Measurements from ENCODE around the gene STARD10.

STARD10 gene

GRCh38 chr11:72719144-72719543 lies 74.7 kb downstream of the STARD10 start:
- Histone ChIP-seq H3K4me3 (ENCODE audit: insufficient read depth, low read depth, low read length) (no peak overlapping the region), H3K4me1 (ENCODE audit: control insufficient read depth, insufficient read depth, low read length) (peaks cover 15% of the 10 kb centered on the region), H3K36me3 (ENCODE audit: control insufficient read depth, insufficient read depth, low read length) (no peaks in the 10 kb centered on the region), H3K27me3 (ENCODE audit: control insufficient read depth, insufficient read depth, low read length, poor library complexity, severe bottlenecking) (no peaks in the 10 kb centered on the region), H3K9me3 (ENCODE audit: control insufficient read depth, low read length) (no peaks in the 10 kb centered on the region), H3K27ac (ENCODE audit: insufficient read depth, low read depth, low read length, poor library complexity, severe bottlenecking) (no peak overlapping the region)
- 93 to 96% methylated on average over 2 of the region's 2 CpGs for WGBS, 2 experiments

GRCh38 chr11:72718101-72718501 lies 75.7 kb downstream of the STARD10 start:
- Histone ChIP-seq H3K27me3 (ENCODE audit: control insufficient read depth, insufficient read depth, low read length, poor library complexity, severe bottlenecking) (no peaks in the 10 kb centered on the region), H3K4me1 (ENCODE audit: control insufficient read depth, insufficient read depth, low read length) (peaks cover 23% of the 10 kb centered on the region), H3K4me3 (ENCODE audit: insufficient read depth, low read depth, low read length) (no peak overlapping the region), H3K27ac (ENCODE audit: insufficient read depth, low read depth, low read length, poor library complexity, severe bottlenecking) (no peak overlapping the region), H3K36me3 (ENCODE audit: control insufficient read depth, insufficient read depth, low read length) (no peaks in the 10 kb centered on the region), H3K9me3 (ENCODE audit: control insufficient read depth, low read length) (no peaks in the 10 kb centered on the region)
- 91 to 93% methylated on average over 9 of the region's 9 CpGs for WGBS, 2 experiments

GRCh38 chr11:72716788-72717435 lies 76.9 kb downstream of the STARD10 start:
- Histone ChIP-seq H3K27ac (ENCODE audit: insufficient read depth, low read depth, low read length, poor library complexity, severe bottlenecking) (peak overlapping the region; percentile 39), H3K4me3 (ENCODE audit: insufficient read depth, low read depth, low read length) (no peak overlapping the region), H3K4me1 (ENCODE audit: control insufficient read depth, insufficient read depth, low read length) (peaks cover 28% of the 10 kb centered on the region), H3K27me3 (ENCODE audit: control insufficient read depth, insufficient read depth, low read length, poor library complexity, severe bottlenecking) (no peaks in the 10 kb centered on the region), H3K36me3 (ENCODE audit: control insufficient read depth, insufficient read depth, low read length) (no peaks in the 10 kb centered on the region), H3K9me3 (ENCODE audit: control insufficient read depth, low read length) (no peaks in the 10 kb centered on the region)
- WGBS, 2 experiments, result 90 to 91% methylated on average over 14 of the region's 14 CpGs

GRCh38 chr11:72716290-72716689 lies 77.6 kb downstream of the STARD10 start:
- Histone ChIP-seq H3K9me3 (ENCODE audit: control insufficient read depth, low read length) (no peaks in the 10 kb centered on the region), H3K36me3 (ENCODE audit: control insufficient read depth, insufficient read depth, low read length) (no peaks in the 10 kb centered on the region), H3K4me3 (ENCODE audit: insufficient read depth, low read depth, low read length) (no peak overlapping the region), H3K27ac (ENCODE audit: insufficient read depth, low read depth, low read length, poor library complexity, severe bottlenecking) (peak overlapping the region; percentile 39), H3K4me1 (ENCODE audit: control insufficient read depth, insufficient read depth, low read length) (peaks cover 29% of the 10 kb centered on the region), H3K27me3 (ENCODE audit: control insufficient read depth, insufficient read depth, low read length, poor library complexity, severe bottlenecking) (no peaks in the 10 kb centered on the region)
- 85 to 88% methylated on average over 7 of the region's 7 CpGs for WGBS, 2 experiments

- no peaks in the 10 kb centered on the region for H3K9me3 ChIP-seq (ENCODE audit: control insufficient read depth, low read length)
- no peaks in the 10 kb centered on the region for H3K27me3 ChIP-seq (ENCODE audit: control insufficient read depth, insufficient read depth, low read length, poor library complexity, severe bottlenecking)
- peaks cover 29% of the 10 kb centered on the region for H3K4me1 ChIP-seq (ENCODE audit: control insufficient read depth, insufficient read depth, low read length)
- H3K36me3 ChIP-seq (ENCODE audit: control insufficient read depth, insufficient read depth, low read length), result no peaks in the 10 kb centered on the region
- peak overlapping the region; percentile 22 for H3K27ac ChIP-seq (ENCODE audit: insufficient read depth, low read depth, low read length, poor library complexity, severe bottlenecking)
- WGBS, 2 experiments, result 68 to 69% methylated on average over 10 of the region's 10 CpGs
- no peak overlapping the region for H3K4me3 ChIP-seq (ENCODE audit: insufficient read depth, low read depth, low read length)
Observed at GRCh38 chr11:72712841-72713240, 81.0 kb downstream of the STARD10 start.

- Histone ChIP-seq H3K9me3 (ENCODE audit: control insufficient read depth, low read length) (no peaks in the 10 kb centered on the region), H3K36me3 (ENCODE audit: control insufficient read depth, insufficient read depth, low read length) (no peaks in the 10 kb centered on the region), H3K4me1 (ENCODE audit: control insufficient read depth, insufficient read depth, low read length) (peaks cover 34% of the 10 kb centered on the region), H3K27me3 (ENCODE audit: control insufficient read depth, insufficient read depth, low read length, poor library complexity, severe bottlenecking) (no peaks in the 10 kb centered on the region), H3K4me3 (ENCODE audit: insufficient read depth, low read depth, low read length) (no peak overlapping the region), H3K27ac (ENCODE audit: insufficient read depth, low read depth, low read length, poor library complexity, severe bottlenecking) (peak overlapping the region; percentile 22)
- 71 to 74% methylated on average over 26 of the region's 26 CpGs for WGBS, 2 experiments
Observed at GRCh38 chr11:72712168-72712751, 81.6 kb downstream of the STARD10 start.

- Histone ChIP-seq H3K4me3 (ENCODE audit: insufficient read depth, low read depth, low read length) (no peak overlapping the region), H3K9me3 (ENCODE audit: control insufficient read depth, low read length) (no peaks in the 10 kb centered on the region), H3K27me3 (ENCODE audit: control insufficient read depth, insufficient read depth, low read length, poor library complexity, severe bottlenecking) (no peaks in the 10 kb centered on the region), H3K27ac (ENCODE audit: insufficient read depth, low read depth, low read length, poor library complexity, severe bottlenecking) (no peak overlapping the region), H3K36me3 (ENCODE audit: control insufficient read depth, insufficient read depth, low read length) (no peaks in the 10 kb centered on the region), H3K4me1 (ENCODE audit: control insufficient read depth, insufficient read depth, low read length) (peaks cover 42% of the 10 kb centered on the region)
- 93 to 94% methylated on average over 9 of the region's 9 CpGs for WGBS, 2 experiments
Observed at GRCh38 chr11:72711141-72711540, 82.7 kb downstream of the STARD10 start.

- H3K4me3 ChIP-seq (ENCODE audit: insufficient read depth, low read depth, low read length), result no peak overlapping the region
- H3K27me3 ChIP-seq (ENCODE audit: control insufficient read depth, insufficient read depth, low read length, poor library complexity, severe bottlenecking), result no peaks in the 10 kb centered on the region
- H3K4me1 ChIP-seq (ENCODE audit: control insufficient read depth, insufficient read depth, low read length), result peaks cover 48% of the 10 kb centered on the region
- no peaks in the 10 kb centered on the region for H3K9me3 ChIP-seq (ENCODE audit: control insufficient read depth, low read length)
- WGBS, 2 experiments, result 94 to 96% methylated on average over 11 of the region's 11 CpGs
- H3K27ac ChIP-seq (ENCODE audit: insufficient read depth, low read depth, low read length, poor library complexity, severe bottlenecking), result no peak overlapping the region
- no peaks in the 10 kb centered on the region for H3K36me3 ChIP-seq (ENCODE audit: control insufficient read depth, insufficient read depth, low read length)
Observed at GRCh38 chr11:72710278-72710677, 83.6 kb downstream of the STARD10 start.

- WGBS, 2 experiments, result 96% methylated on average over 20 of the region's 20 CpGs
- Histone ChIP-seq H3K9me3 (ENCODE audit: control insufficient read depth, low read length) (no peaks in the 10 kb centered on the region), H3K4me3 (ENCODE audit: insufficient read depth, low read depth, low read length) (no peak overlapping the region), H3K4me1 (ENCODE audit: control insufficient read depth, insufficient read depth, low read length) (peaks cover 53% of the 10 kb centered on the region), H3K27me3 (ENCODE audit: control insufficient read depth, insufficient read depth, low read length, poor library complexity, severe bottlenecking) (no peaks in the 10 kb centered on the region), H3K36me3 (ENCODE audit: control insufficient read depth, insufficient read depth, low read length) (no peaks in the 10 kb centered on the region), H3K27ac (ENCODE audit: insufficient read depth, low read depth, low read length, poor library complexity, severe bottlenecking) (no peak overlapping the region)
Observed at GRCh38 chr11:72709478-72710238, 84.2 kb downstream of the STARD10 start.

GRCh38 chr11:72707032-72707431 lies 86.8 kb downstream of the STARD10 start:
- H3K27me3 ChIP-seq (ENCODE audit: control insufficient read depth, insufficient read depth, low read length, poor library complexity, severe bottlenecking), result no peaks in the 10 kb centered on the region
- H3K4me1 ChIP-seq (ENCODE audit: control insufficient read depth, insufficient read depth, low read length), result peaks cover 55% of the 10 kb centered on the region
- no peak overlapping the region for H3K27ac ChIP-seq (ENCODE audit: insufficient read depth, low read depth, low read length, poor library complexity, severe bottlenecking)
- no peaks in the 10 kb centered on the region for H3K36me3 ChIP-seq (ENCODE audit: control insufficient read depth, insufficient read depth, low read length)
- H3K4me3 ChIP-seq (ENCODE audit: insufficient read depth, low read depth, low read length), result no peak overlapping the region
- WGBS, 2 experiments, result 96% methylated on average over 9 of the region's 9 CpGs
- H3K9me3 ChIP-seq (ENCODE audit: control insufficient read depth, low read length), result no peaks in the 10 kb centered on the region

Measured in ectodermal cell (in vitro differentiated cells).